Medulla oblongata (tissue), 1 donor: ENCODE measurements around the gene GEMIN7.

Experiments
- DNase-seq: peaks from one replicate; pipeline ENCODE4 v3.0.0-alpha.2; 2015; ENCODE audit errors: extremely low spot score

Gene GEMIN7

DNA sequence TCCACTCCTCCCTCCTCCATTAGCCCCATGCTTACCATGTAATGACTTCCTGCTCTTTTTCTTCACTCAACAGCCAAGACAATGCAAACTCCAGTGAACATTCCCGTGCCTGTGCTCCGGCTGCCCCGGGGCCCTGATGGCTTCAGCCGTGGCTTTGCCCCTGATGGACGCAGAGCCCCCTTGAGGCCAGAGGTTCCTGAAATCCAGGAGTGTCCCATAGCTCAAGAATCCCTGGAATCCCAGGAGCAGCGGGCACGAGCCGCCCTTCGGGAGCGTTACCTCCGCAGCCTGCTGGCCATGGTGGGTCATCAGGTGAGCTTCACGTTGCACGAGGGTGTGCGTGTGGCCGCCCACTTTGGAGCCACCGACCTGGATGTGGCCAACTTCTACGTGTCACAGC lies 11.0 kb downstream of the GEMIN7 start:
- DNase-seq, result no peak

GRCh38 chr19:45090606-45091005 lies 11.5 kb downstream of the GEMIN7 start:
- DNase-seq, result no peak

DNA sequence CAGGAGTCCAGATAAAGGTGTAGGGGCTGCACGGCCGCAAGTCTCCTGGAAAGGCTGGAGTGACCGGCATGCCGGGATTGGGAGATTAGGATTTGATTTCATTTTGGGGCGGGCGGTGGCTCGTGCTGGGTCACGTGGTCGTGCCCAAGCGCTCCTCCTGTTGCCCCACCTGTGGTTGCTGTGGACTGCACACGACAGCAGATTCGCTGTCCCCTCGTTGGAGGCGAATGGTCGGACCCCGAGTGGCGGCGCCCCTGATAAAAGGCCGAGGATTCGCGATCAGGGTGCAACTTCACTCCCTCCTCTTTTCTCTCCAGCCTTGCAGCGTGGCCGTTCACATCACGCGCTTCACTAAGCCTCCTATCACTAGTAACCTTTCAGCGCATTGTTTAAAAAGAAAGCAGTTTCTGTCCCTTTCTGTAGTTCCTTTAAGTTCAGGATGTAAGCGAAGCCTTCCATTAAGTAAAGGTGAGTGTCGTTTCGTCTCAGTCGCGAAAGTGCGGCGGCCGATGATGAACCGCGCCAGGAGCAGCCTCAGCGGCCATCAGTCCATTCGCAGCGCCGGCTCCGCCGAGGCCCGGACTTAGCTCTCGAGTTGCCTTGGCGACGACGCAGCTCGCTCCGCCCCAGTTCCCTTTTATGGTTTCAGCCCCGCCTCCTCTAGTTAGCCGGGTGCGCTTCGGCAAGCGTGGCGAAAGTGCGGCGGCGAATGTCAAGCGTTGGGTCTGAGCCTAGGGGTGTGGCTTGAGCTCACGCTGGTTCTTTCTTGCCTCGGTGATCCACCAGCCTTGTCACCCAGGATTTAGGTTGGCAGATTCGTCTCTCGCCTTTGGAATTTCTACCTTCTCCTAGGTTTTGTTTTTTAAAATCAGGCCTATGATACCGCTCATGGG lies 12.2 kb downstream of the GEMIN7 start:
- peak; percentile 99 for DNase-seq

DNA sequence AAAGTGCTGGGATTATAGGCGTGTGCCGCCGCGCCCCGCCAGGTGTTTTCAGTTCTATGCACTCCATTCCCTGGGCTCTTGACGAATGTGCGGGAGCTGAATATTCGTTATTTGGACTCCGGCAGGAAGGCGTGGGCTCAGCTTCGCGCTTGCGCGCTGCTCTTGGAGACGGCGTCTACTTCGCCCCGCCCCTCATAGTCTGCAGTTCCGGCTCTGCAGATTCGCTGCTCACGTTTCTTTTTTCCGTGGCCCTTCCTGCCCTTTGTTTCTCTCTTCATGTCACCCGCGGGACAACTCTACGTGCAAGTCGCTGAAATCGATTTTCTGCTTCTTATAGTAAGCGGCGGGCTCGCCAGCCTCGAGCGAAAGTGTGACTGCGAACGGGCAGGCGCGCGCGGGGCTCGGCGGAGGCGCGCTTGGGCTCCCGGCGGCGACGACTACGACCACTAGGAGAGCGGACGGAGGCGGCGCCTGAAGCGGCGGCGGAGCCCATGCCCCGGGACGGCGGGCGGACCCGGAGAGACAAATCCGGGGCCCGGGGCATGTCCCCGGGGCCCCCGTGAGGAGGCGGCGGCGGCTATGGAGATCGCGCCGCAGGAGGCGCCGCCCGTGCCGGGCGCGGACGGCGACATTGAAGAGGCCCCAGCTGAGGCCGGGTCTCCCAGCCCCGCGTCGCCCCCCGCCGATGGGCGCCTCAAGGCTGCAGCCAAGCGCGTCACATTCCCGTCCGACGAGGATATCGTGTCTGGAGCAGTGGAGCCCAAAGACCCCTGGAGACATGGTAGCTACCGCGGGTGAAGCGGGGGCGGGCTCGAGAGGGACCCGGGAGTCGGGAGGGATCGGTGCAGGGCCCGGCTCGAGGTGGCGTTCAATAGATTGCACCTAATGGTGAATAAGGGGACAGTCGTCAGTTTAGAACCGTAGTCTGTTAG lies 14.0 kb downstream of the GEMIN7 start, which contains the start of gene PPP1R37:
Gene PPP1R37 (plus strand): TSS at position 433 of the 932 bp plus-strand sequence. CDS start 147 bp downstream, at position 580.
- DNase-seq, result peak; percentile 96

- DNase-seq, result no peak
Observed at GRCh38 chr19:45094137-45094536, 15.1 kb downstream of the GEMIN7 start.

- DNase-seq, result no peak
Observed at GRCh38 chr19:45094707-45095106, 15.6 kb downstream of the GEMIN7 start.

- DNase-seq, result no peak
Observed at GRCh38 chr19:45095496-45096413, 16.7 kb downstream of the GEMIN7 start.

- no peak for DNase-seq
Observed at GRCh38 chr19:45096700-45097099, 17.6 kb downstream of the GEMIN7 start.

DNA sequence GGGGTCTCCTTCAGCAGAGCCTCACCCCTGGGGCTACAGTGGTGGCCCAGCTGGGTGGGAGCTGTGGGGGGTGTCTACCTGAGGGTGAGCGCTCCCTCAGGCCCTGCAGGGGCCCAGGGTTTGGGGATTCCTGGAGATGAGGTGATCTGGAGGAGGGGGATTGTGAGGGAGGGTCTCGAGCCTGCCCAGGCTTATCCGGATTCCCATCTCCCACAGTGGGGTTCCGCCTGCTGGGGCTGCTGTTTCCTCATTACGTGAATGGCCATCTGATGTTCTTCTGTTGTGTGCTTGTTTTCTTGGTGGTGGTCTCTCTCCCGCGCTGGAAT lies 18.4 kb downstream of the GEMIN7 start:
- no peak for DNase-seq

DNA sequence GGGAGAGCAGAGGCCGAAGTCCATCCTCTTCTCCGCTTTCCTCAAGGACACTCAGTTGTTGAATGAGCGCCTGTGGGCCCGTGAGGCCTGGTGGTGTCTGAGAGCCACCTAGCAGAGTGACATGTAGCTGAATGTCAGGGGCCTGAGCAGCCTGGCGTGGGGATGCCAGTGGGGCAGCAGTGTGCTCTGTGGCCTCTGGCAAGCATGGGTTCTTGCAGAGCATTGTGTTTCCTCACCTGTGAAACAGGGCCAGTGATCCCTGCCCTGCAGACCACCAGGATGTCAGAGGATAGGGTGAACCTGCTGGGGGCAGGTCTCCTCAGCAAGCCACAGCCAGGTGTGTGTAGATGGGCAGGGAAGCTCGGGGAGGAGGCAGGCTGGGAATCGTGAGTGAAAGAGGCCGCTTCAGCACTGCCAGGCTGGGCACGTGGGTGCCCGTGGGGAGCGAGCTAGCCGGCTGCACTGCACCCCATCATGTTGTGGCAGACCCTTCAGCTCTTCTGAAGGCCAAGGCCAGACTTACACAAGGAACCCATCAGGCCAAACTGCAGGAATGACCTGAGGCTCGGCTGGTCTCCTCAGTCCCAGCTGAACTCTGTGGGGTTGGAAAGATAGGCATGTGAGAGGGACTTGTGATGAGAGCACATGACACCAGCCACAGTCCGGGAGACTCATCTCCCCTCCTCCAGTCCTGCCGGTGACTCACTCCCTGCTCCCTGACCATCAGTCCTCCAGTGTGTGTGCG lies 18.9 kb downstream of the GEMIN7 start:
- DNase-seq, result peak; percentile 85

DNA sequence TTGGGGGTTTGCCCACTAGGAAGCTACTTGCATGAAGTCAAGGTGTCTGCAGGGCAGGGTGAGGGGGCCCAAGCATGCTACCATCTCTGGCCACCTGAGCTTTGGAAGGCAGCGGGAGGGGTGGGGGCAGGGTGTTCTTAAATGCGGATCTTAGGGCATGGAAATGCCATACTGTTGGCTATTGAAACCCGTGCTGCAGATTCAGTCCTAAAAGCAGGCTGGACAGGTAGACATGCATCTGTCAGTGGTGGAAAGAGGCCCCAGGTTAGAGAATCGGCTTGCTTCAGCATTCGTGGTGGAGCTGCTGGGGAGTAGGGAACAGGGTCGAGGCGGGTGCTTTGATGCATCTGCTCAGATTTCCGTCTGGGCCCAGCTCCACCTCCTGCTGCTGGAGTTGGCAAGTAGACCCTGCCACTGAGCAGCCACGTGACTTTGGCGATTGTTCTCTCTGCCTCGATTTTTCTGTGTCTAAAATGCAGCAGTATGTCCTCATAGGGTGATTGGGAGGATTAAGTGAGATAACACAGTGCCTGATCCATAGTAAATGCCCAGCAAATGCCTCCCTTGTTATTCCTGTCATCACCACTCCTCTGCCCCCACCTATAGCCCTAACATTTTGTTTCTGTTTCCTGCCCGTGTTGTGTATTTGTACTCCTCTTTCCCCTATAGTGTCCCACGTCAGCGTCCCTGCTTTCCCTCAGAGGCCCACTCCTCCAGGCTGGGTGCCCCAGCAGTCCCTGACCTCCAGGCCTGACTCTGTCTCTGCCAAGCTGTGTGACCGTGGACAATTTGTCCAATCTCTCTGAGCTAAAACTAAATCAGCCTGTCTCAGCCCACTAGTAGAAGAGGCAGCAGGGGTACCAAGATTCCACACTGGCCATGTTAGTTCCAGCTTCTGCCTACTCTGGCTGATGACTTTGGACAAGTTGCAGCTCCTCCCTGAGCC lies 19.7 kb downstream of the GEMIN7 start:
- DNase-seq, result peak; percentile 88

DNA sequence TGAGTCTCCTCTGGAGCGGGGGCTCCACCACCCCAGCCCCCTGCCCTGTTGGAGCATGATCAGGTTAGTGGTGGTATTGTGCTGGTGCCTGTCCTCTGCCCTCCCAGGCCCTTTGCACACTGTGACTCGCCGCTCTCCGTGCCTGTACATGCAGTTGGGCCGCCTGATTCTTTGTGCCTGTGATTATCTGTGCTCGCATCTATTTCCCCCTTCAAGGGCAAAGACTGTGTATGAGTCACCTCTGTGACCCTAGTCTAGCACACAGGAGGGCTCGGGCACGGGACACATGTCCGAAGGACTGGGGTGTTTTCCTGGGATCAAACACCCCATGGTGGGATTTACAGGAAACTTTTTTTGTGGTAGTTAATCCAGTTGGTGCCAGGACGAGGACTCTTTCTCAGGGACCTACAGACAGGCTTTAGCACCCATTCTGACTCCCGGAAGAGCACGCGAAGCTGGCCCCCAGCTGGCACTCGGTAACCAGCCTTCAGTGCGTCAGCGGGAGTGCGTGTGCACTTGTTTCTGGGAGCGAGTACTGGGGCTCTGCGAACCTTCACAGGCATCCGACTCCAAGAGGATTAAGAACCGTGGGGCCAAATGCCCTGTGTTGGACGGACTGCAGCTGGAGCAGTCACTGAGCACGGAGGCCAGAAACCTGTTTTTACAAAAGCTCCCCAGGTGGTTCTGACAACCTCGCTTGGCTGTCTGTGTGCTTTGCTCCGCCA lies 20.6 kb downstream of the GEMIN7 start:
- DNase-seq, result peak; percentile 51

DNA sequence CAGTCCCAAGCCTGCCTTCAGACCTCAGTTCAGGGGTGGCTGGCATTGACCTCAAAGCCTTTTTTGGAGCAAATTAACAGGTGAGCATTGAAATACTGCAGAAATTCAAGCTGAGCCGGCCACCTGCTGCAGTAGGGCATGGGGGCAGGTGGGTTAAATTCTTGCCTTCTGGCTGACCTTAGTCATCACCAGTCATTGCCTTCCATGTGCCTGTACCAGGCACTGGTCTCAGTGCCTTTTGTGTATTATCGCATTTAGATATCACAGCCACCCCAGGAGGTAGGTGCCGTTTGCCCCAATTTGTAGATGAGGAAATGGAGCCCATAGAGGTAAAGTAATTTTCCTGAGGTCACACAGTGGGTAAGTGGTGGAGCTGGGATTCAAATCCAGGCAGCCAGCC lies 21.1 kb downstream of the GEMIN7 start:
- DNase-seq, result no peak

GRCh38 chr19:45100846-45101252 lies 21.8 kb downstream of the GEMIN7 start:
- no peak for DNase-seq

DNA sequence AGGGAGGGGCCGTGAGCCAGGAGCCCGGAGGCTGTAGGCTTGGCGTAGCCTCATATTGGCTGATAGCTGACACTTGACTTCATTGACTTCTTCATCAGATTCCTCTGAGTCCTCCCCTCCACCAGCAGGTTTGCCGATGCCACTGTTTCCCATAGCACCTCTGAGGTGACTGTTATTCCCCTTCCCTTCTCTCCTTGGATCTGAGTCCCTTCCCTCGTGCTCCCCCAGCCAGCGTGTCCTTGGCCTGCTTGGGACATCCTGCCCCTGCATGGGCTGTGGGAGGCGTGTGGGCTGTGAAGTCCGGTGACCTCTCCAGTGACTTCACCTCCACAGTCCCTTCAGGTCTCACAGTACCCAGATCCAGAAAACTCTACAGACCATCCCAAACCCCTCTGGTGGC lies 22.7 kb downstream of the GEMIN7 start:
- DNase-seq, result no peak

DNA sequence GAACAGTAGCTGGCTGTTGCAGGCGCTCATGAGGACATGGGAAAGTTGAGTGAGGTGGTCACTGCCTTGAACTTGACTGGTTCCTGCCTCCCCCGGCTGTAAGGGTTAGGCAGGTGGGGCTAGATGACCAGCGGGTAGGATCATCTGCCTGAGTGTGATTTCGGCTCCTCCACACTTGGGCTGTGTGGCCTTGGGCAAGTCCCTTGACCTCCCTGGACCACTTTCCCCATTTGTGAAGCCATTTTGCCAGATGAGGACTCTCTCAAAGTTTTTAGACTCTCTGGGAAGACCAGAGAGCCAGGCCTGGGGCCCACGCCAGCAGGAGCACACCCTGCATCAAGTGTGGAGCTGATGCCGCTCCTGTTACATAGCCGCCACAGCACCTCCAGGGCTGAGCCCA lies 23.4 kb downstream of the GEMIN7 start:
- DNase-seq, result no peak

DNA sequence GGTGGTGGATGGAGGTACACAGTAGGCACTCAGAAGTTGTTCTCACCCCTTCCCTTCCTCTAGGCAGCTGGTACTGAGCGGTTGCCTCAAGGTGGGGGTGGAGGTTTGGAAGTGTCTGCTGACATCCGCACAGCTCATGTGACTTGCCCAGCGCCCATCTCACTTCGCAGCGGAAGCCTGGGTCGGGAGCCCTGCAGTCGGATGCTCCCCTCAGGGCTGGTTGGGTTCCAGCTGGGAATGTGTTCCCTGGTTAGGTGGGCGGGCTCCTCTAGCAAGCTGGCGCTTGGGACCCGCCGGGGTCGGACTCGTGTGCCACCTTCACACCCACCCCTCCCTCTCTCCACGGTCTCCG lies 24.1 kb downstream of the GEMIN7 start:
- no peak for DNase-seq

DNA sequence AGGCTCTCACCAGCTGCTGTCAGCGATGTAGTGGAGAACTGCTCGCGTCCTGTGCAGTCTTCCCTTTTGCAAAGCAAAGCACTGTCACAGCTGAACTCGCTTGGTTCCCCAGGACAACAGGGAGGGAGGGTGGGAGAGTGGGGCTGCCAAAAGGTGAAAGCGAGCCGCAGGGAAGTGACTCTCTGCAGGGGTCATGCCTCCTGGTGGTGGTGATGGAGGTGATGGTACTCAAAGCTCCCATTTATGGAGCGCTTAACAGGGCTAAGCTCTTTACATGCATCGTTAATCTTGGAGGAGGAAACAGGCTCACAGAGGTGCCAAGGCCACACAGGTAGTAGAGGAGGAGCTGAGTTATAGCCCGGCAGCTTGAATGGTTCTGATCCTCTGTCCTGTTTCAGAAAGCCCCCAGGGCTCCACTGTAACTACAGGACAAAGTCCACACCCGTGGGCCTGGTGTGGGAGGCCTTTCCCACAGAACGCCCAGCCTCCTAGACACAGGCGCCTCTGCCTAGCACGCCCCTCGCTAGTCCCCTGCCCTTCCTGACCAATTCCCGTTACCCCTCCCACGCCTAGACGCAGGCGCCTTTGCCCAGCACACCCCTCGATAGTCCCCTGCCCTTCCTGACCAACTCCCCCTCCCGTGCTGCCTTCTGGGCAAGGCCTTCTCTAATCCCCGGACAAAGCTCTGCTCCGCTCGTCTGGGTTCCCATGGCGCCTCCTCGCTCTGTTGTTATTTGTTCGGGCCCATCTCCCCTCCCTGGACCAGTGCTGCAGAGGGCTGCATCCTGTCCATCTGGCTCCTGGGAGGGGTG lies 24.7 kb downstream of the GEMIN7 start:
- no peak for DNase-seq
